Measurements from ENCODE around the gene PKNOX2. TPM values are rescaled to one million over a fixed set of nuclear protein-coding genes. Genes with fewer than 3 reads are reported as not detected.

Gene PKNOX2
- total RNA-seq, 4 donors from 2014 or later = 0.40 to 5.9 (median 1.1) TPM; not detected in 1

DNA sequence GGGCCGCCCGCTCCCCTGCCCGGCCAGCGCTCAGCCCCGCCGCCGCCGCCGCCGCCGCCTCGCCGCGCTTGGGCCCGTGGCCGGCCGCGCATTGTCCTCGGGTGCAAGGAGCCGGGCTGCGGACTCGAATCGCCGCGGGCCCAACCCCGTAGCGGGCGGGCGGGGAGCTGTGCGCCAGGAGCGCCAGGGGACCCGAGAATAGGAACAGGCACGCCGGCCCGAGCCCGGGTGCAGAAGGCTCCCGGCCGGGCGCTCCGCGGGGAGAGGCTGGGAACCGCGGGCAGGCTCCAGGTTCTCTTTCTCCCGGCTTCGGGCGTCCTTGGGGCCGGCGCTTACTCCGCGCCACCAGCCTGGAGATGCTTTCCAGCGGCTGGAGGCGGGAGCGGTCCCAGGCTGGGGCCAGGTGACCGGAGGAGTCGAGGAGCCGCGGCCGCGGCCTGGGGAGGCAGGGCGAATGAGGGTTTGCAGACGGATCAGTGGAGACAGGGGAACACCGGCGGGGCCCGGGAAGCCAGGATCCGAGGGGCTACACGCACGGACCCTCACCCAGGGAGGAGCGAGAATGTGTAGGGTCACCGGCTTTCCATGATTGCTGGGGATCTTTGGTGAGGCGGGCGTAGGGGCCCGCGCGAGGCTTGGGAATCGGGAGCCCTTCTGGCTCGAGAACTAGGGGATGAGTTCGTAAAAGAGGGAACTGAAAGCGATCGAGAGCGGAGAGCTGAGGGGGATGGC lies 726 bp downstream of the PKNOX2 start:
- H3K36me3 ChIP-seq = no peaks in the 10 kb centered on the region
- peak overlapping the region; percentile 42 to 72 (median 61) for H3K4me3 ChIP-seq
- H3K27me3 ChIP-seq = peaks cover 0 to 54% (median 2%) of the 10 kb centered on the region in 4 donors
- intact Hi-C loops (cut with DNase I) = no loop called here
- TF ChIP-seq, protein P1, sequence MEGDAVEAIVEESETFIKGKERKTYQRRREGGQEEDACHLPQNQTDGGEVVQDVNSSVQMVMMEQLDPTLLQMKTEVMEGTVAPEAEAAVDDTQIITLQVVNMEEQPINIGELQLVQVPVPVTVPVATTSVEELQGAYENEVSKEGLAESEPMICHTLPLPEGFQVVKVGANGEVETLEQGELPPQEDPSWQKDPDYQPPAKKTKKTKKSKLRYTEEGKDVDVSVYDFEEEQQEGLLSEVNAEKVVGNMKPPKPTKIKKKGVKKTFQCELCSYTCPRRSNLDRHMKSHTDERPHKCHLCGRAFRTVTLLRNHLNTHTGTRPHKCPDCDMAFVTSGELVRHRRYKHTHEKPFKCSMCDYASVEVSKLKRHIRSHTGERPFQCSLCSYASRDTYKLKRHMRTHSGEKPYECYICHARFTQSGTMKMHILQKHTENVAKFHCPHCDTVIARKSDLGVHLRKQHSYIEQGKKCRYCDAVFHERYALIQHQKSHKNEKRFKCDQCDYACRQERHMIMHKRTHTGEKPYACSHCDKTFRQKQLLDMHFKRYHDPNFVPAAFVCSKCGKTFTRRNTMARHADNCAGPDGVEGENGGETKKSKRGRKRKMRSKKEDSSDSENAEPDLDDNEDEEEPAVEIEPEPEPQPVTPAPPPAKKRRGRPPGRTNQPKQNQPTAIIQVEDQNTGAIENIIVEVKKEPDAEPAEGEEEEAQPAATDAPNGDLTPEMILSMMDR (IDR thresholded peaks at IDR 0.05) = no peak
- TF ChIP-seq POLR2A (IDR thresholded peaks at IDR 0.05) = no peak
- WGBS, 2 donors = 0 to 1% methylated on average over 3 to 16 of the region's 80 CpGs
- DNase-seq = no peak
- peak overlapping the region; percentile 60 to 90 (median 84) for H3K27ac ChIP-seq
- H3K9me3 ChIP-seq = no peaks in the 10 kb centered on the region
- peaks cover 15 to 67% (median 33%) of the 10 kb centered on the region in 3 donors for H3K4me1 ChIP-seq

DNA sequence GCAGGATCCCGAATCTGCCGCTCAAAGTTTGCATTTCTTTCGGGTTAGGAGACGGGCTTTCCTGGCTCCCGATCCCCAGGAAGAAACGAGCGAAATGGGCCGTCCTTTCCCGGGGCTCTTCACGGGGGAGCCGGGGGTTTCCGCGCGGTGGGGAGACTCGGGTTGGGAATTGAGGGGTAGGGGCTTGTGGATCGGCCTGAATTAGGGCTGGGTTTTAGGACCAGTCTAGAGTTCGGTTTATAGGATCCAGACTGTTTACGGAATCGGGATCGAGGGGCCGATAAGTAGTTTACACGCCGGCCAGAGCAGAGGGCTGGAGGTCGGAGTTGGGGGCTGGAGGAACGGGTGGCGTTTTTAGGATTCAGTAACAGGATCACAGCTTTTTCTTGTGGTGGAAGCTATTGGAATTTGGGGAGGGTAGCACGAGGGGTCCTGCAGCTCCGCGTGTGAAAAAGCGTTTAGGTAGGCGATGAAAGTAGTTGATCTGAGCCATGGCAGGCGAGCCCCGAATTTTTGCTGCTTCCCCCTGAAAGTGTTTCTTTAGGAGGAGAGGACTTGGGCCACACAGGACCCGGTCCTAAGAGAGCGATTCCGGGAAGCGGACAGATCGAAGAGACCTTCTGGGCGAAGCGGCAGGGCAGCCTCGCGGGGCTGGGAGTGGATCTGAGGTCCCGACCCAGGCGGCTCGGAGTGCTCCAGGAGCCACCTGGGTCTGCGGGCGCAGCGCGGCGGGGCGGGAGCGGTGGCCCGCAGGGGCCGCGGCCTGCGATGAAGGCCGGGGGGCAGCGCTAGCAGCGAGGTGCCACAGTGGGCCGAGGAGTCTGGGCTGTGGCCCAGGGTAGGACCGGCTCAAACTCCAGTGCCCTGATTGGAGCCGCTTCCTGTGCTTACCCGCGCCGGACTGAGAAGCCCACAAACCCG lies 1.6 kb downstream of the PKNOX2 start:
- 4 to 7% methylated on average over 10 to 33 of the region's 66 CpGs for WGBS, 2 donors
- peaks cover 15 to 76% (median 38%) of the 10 kb centered on the region in 3 donors for H3K4me1 ChIP-seq

DNA sequence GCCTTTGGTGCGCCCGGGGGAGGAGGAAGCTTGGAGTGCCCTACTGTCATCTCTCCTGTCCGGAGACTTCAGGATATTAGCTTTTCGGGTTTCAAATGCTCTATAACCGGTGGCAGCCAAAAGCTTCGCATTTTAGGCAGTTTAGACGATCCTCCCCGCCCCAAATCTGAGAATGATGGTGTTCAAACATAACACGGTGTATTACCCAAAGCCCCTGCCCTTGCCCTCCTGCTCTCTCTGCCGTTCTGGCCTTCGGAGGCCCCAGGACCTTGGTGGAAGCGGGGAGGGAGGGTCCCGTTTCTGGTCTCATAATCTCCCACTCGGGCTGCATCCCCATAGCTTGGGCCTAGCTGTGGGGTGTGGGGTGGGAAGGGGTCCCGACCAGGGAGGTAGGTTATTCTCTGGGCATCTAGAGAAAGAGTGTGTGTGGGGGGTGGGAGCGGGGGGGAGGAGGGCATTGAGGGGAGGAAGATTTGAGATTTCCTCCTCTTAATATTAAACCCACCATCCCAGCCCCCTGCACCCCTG lies 2.3 kb downstream of the PKNOX2 start:
- TF ChIP-seq, protein P1 (IDR thresholded peaks at IDR 0.05) = no peak
- no peak for TF ChIP-seq POLR2A (IDR thresholded peaks at IDR 0.05)
- WGBS, 2 donors = 39 to 51% methylated on average over 9 to 13 of the region's 16 CpGs
- H3K4me3 ChIP-seq = peak overlapping the region in 3 of 4 donors; percentile 61 to 72 (median 61)
- no peaks in the 10 kb centered on the region for H3K9me3 ChIP-seq
- peak overlapping the region; percentile 53 to 90 (median 84) for H3K27ac ChIP-seq
- intact Hi-C loops (cut with DNase I) = no loop called here
- no peaks in the 10 kb centered on the region for H3K36me3 ChIP-seq
- H3K27me3 ChIP-seq = peaks cover 0 to 54% (median 2%) of the 10 kb centered on the region in 4 donors
- DNase-seq = no peak
- peaks cover 15 to 77% (median 38%) of the 10 kb centered on the region in 3 donors for H3K4me1 ChIP-seq

More for the DNA sequence above, 1.6 kb downstream of the PKNOX2 start:
- Histone ChIP-seq H3K36me3 (no peaks in the 10 kb centered on the region), H3K27ac (peak overlapping the region; percentile 60 to 90 (median 84)), H3K4me3 (peak overlapping the region; percentile 42 to 72 (median 61)), H3K9me3 (no peaks in the 10 kb centered on the region), H3K27me3 (peaks cover 0 to 54% (median 2%) of the 10 kb centered on the region in 4 donors)
- no peak for DNase-seq
- TF ChIP-seq, protein P1 (IDR thresholded peaks at IDR 0.05) = no peak
- TF ChIP-seq POLR2A (IDR thresholded peaks at IDR 0.05) = no peak
- intact Hi-C loops (cut with DNase I) = no loop called here

DNA sequence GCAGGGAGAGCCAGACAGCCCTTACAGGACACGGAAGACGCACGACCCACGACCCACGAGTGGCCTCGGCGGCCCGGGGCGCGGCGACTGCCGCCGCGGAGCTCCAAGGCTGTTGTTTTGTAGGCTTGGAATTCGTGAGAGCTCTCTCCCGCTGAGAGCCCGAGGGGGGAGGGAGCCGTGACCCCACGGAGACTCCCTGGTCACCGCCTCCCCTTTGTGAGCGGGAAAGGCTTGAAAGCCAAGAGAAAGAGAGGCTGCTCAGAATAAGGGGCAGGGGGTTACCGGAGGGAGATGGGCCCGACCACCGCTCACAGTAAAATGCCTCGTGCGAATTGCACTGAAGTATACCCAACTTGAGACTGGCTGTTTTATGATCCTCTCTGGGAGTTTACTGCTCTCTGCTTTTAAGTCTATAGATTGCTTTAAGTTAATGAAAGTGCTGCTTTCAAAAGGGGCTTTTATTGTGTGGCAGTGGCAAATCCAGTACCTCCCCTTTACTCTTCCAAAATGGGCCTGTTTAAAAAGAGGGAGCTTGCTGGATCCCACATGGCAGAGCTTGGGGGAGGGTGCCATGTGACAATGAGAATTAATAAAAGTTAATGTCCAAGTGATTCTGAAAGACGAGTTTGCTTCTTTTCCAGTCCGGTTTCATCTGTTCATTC lies 2.9 kb downstream of the PKNOX2 start:
- DNase-seq = no peak
- Histone ChIP-seq H3K27me3 (peaks cover 0 to 49% (median 2%) of the 10 kb centered on the region in 4 donors), H3K36me3 (no peaks in the 10 kb centered on the region), H3K27ac (peak overlapping the region; percentile 53 to 90 (median 84)), H3K4me1 (peaks cover 15 to 77% (median 38%) of the 10 kb centered on the region in 3 donors), H3K9me3 (no peaks in the 10 kb centered on the region), H3K4me3 (peak overlapping the region in 3 of 4 donors; percentile 61 to 72 (median 61))
- TF ChIP-seq, protein P1 (IDR thresholded peaks at IDR 0.05) = no peak
- TF ChIP-seq POLR2A (IDR thresholded peaks at IDR 0.05) = peak in 1 of 4 donors; percentile 35
- intact Hi-C loops (cut with DNase I) = no loop called here
- 42 to 73% methylated on average over 9 to 10 of the region's 28 CpGs for WGBS, 2 donors

Data from esophagus squamous epithelium (tissue), 5 donors.